GM21723 (cell line): ENCODE data around the gene ING3.

Source experiments
- ATAC-seq: cut with Tn5 transposase; IDR thresholded peaks from one replicate; pipeline ENCODE4 v1.9.1; 2021; ENCODE audit warnings: mild to moderate bottlenecking, moderate library complexity; ENCODE audit not compliant: unreplicated experiment

The ING3 gene

DNA sequence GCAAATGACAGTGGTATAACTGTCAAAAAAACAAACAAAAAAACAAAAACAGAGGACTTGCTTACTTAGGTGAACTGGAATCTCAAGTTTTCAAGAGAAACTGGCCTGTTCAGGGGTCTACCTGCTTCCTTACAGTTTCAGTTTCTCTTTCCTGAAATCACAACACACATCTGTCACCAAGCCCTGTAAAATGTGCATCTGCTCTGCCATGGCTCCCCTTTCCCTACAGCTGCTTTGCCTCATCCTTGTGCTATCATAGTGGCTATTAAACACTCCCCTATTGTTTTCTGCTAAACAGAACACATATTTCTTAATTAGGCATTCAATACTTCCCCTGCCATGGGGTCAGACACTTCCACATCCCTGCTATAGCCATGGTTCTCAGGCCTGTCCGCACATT lies 75.6 kb downstream of the ING3 start:
- no peak for ATAC-seq

DNA sequence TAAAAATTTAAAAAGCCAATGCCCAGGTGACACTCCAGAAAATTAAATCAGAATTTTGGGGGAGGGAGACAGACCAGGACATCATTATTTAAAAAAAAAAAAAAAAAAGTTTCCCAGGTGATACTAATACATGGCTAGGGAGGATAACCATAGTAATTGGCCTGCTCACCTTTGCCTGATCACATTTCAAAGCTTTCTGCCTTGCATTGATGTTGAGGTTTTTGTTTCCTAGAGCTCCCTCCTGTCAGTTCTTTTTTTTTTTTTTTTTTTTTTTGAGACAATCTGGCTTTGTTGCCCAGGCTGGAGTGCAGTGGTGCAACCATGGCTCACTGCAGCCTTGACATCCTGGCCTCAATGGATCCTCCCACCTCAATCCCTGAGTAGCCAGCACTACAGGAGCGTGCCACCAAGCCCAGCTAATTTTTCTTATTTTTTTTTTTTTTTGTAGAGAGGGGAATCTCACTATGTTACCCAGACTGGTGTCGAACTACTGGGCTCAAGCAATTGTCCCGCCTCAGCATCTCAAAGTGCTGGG lies 76.1 kb downstream of the ING3 start:
- no peak for ATAC-seq
